COLO668 (cell line): Measurements from ENCODE around the gene DHCR24.

Source experiments
- DNase-seq: peaks from one replicate; lab custom pipeline; 2025; ENCODE audit not compliant: unreplicated experiment; lab: John Stamatoyannopoulos, UW

DHCR24 gene

DNA sequence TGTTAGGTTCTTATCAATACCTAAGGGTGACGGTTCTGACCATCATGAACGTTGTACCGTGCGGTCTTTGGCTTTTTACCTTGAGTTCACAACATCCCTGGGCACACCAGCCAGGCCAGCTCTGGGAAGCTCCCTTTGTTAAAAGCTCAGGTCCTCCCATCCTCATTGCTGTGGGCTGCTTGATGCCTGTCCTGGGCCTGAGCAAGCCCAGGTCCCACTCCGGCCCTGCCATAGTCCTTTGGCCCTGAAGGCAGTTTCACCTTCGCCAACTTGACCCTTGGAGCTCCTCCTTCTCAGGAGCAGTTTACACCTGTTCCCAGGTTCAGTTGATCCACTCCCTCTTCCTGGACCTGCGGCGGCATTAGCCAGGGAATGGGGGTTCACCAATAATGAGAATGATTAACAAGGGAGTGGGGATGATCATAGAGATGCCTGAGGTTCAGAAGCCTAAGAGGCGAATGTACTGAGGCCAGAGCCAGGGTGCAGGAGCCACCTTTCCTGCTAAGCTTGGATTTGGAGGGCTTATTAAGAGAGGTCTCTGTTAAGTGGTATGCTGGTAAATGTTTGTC is 40.2 kb downstream of the DHCR24 start:
- no peak for DNase-seq

DNA sequence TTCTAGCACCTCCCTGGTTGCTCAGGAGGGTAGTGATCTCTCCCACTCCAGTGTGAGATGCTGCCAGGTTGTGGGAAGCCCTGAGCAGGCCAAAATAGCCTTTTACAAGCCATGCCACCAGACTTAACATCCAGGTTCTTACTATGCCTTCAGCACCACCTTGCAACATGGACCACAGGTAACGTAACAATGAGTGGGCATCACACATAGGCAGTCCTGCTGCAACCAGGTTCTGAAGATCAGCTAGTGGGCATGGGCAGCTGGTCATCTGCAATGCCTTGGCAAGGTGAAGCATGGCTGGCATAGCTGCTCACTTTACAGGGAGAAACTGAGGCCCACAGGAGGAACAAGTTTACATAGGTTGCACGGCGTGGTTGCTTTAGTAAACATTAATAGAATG is 40.7 kb downstream of the DHCR24 start:
- DNase-seq: no peak

DNA sequence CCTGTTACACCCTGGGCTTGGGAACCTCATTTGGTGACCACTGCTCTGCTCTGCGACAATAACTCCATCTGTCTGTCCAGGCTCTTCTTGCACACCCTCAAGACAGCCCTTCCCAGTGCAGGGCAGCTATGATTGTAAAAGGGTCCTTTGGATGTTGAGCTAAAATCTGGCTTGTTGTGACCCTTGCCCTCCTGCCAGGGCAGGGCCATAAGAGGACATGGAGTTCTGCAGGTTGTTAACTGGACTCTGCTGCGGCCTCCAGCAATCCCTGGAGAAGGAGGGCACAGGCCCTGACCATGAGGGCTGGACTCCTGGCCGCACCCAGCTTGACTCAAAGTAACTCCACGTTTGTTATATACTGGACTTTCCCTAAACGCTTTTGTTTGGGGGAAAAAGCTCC is 41.2 kb downstream of the DHCR24 start:
- DNase-seq: no peak

- DNase-seq: no peak
Measured at GRCh38 chr1:54844564-54844963, 42.4 kb downstream of the DHCR24 start.

DNA sequence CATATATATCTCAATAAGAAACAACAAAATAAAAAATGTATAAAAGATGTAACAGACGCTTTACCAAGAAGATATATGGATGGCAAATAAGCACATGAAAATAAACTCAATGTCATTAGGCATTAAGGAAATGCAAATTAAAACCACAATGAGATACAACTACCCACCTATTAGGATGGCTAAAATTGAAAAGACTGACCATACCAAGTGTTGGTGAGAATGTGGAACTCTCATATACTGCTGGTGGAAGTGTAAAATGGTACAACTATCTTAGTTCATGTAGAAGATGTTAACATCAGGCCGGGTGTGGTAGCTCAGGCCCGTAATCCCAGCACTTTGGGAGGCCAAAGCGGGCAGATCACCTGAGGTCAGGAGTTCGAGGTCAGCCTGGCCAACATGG is 43.5 kb downstream of the DHCR24 start:
- no peak for DNase-seq

GRCh38 chr1:54842963-54843362 is 44.0 kb downstream of the DHCR24 start:
- DNase-seq: no peak

- DNase-seq: no peak
Measured at GRCh38 chr1:54842206-54842915, 44.6 kb downstream of the DHCR24 start.

- no peak for DNase-seq
Measured at GRCh38 chr1:54839824-54840223, 47.2 kb downstream of the DHCR24 start.

- DNase-seq: no peak
Measured at GRCh38 chr1:54838565-54839180, 48.3 kb downstream of the DHCR24 start.

DNA sequence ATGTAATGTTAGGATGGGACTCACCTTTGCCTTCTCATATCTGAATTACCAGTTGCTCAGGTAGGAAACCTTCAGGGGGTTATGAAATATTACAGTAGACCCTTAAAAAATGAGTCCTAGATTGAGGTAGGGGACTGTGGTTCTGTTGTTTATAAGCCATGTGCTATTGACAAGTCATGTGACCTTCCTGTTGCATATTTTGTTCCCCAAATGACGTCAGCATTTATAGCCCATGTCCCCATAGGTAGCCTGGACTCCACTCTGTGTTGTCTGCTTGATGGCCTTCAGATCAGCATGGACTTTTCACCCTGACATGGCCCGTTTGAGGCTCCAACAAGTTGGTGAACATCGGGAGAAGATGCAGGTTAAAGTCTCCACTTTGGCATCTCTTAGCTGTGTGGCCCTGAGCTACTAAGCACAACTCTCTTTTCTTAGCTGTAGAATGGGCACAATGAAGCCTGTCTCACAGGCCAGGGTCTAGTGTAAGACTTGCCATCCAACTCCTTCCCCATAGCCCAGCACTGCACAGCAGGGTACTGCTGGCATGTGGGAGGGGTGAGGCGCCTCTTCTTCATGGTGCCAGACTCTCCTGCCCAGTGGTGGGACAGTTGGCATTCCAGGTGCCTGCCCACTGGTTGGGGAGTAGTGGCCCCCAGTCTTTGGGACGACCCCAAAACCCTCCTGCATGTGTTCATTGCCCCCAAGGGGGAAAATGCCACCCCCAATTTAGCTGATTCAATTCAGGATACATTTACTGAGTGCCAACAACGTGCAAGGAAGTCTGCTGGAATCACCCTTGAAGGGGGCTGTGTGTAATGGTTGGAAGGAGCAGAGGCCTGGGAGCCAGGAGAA is 49.8 kb downstream of the DHCR24 start:
- DNase-seq: no peak

DNA sequence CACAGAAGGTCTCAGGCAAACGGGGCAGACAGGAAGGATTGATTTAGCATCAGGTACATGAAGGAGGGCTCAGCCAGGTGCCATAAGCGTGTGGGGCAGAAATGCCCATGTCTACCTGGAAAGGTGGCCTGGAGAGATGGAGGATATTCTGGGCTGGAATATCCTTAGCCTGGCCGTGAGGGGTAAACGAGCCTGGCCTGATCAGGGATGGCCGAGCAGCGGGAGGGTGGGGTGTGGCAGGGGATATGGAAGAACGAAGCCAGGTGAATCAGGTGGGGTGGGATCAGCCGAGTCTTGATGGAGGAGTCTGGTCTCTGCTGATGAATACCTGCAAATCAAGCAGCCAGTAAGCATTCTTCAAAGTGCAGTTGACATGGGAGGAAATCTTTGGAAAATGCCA is 50.4 kb downstream of the DHCR24 start:
- no peak for DNase-seq

GRCh38 chr1:54835970-54836369 is 51.0 kb downstream of the DHCR24 start:
- no peak for DNase-seq

DNA sequence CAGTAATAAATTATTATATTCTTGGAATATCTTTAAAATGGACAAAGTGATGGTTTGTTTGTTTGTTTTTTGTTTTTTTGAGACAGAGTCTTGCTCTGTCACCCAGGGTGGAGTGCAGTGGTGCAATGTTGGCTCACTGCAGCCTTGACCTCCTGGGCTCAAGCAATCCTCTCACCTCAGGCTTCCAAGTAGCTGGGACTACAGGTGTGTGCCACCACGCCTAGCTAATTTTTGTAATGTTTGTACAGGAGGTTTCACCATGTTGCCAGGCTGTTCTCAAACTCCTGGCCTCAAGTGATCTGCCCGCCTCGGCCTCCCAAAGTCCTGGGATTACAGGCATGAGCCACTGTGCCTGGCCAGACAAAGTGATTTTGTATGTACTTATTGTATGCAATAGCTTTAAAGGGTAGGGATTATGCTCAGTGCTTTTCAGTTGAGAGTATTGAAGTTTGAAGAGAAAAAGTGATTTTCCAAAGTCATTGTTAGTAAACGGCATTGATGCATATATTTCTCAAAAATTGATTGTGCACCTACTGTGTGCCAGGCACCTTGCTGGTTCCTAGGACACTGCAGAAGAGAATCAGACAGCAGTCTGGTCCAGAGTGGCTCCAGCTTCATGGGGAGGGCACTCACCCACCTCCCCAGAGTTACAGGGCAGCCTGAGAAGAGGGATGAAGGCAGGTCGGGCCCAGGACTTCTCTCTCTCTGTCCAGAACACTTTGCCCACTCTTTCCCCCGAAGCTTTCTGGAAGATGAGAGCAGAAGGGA is 51.7 kb downstream of the DHCR24 start:
- DNase-seq: no peak

- no peak for DNase-seq
Measured at GRCh38 chr1:54834007-54834541, 52.9 kb downstream of the DHCR24 start.

DNA sequence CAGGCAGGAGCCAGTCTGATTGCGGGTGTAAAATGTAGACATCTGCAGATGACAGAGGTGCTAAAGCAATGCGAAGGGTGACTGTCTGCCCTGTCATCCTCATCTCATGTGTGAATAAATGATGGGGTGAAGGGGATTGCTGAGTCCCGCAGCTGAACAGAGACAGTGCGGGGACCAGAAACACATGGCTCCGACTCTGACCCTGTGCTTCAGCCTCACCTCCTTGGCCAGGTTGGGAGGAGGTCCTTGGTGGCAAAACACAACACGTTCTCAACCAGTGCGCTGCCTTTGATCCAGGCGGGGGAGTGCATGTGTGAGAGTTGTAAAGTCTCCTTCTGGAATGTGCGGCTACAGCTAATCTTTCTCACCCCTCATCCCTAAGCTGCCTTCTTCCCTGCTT is 53.9 kb downstream of the DHCR24 start:
- no peak for DNase-seq

DNA sequence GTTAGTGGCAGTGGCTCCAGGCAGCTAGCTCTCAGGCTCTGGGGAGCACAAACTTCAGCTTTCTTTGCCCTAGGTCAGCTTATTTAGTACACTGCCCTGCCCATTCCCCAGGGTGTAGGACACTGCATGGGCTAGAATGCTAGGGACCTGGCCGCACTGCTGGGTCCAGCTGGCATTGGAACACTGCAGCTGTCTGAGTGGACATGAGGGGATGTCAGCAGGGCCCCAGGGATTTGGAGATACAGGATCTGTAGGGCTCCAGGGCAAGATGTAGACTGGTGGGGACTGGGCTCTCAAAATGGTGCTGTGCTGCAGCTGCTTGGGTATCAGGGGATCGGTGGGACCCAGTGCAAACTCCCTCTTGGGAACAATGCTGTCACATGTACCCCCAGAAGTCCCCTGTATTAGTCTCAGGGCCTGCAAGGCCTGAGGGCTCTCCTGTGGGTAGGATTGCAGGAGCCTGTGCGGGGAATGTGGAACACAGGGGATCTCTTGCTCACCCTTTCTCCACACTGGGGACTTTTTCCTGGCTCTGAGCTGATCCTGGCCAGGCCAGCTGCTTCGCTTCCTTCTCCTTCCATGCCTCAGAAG is 60.7 kb downstream of the DHCR24 start:
- no peak for DNase-seq

GRCh38 chr1:54825696-54826095 is 61.3 kb downstream of the DHCR24 start:
- DNase-seq: no peak

GRCh38 chr1:54823670-54824069 is 63.3 kb downstream of the DHCR24 start:
- DNase-seq: no peak

DNA sequence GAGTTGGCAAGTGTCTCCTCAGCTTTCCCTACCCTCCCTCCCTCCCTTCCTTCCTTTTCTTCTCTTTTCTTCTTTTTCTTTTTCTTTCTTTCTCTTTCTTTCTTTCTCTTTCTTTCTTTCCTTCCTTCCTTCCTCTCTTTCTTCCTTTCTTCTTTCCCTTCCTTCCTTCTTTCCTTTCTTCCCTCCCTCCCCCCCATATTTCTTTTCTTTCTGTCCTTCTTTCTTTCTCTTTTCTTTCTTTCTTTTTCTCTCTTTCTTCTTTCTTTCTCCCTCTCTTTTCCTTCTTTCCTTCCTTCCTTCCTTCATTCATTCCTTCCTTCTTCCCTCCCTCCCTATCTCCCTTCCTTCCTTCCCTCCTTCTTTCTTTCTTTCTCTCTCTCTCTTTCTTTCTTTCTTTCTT is 67.3 kb downstream of the DHCR24 start:
- no peak for DNase-seq

DNA sequence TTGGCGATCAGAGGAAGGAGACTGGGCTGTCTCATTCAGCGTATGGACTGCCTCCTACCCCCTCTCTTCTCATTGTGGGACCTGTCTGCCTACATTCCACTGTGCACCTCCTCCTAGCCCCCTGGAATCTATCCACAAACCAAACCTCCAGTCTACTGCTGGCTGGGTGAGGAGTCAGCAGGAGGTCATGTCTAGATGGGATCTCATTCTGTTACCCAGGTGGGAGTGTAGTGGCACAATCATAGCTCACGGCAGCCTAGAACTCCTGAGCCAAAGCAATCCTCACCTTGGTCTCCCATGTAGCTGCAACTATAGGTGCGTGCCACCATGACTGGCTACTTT is 67.8 kb downstream of the DHCR24 start:
- no peak for DNase-seq
